MM.1S (cell line): ENCODE results near the gene EPHA5.

Experiments
- DNase-seq: peaks from one replicate; pipeline ENCODE4 v3.0.0-alpha.2; 2015
- H2AFZ ChIP-seq: fragments of 300-600 bp; sonication (generic); 2 replicates; pipeline ENCODE4 v1.6.0; 2016; ENCODE audit warnings: antibody characterized with exemption, low read length
- H3F3A ChIP-seq: fragments of 300-600 bp; sonication (generic); 2 replicates; pipeline ENCODE4 v1.6.1; 2016; ENCODE audit warnings: mild to moderate bottlenecking, antibody characterized with exemption, low read length, moderate library complexity, mixed read lengths; ENCODE audit not compliant: insufficient read depth
- H3K27ac ChIP-seq: fragments of 300-600 bp; sonication (generic); 2 replicates; pipeline ENCODE4 v1.5.1; 2016; ENCODE audit warnings: mild to moderate bottlenecking, low read length
- H3K27me3 ChIP-seq: fragments of 300-600 bp; sonication (generic); replicated peaks from 2 replicates; pipeline ENCODE4 v1.6.0; 2016; ENCODE audit warnings: low read length; ENCODE audit not compliant: insufficient read depth
- H3K36me3 ChIP-seq: fragments of 300-600 bp; sonication (generic); replicated peaks from 2 replicates; pipeline ENCODE4 v1.6.1; 2016; ENCODE audit warnings: mild to moderate bottlenecking, low read length, mixed read lengths; ENCODE audit not compliant: insufficient read depth
- H3K4me1 ChIP-seq: fragments of 300-600 bp; sonication (generic); 2 replicates; pipeline ENCODE4 v1.6.1; 2016; ENCODE audit warnings: low read length, mixed read lengths
- H3K4me2 ChIP-seq: fragments of 300-600 bp; sonication (generic); 2 replicates; pipeline ENCODE4 v1.6.0; 2016; ENCODE audit warnings: low read depth, low read length
- H3K4me3 ChIP-seq: fragments of 300-600 bp; sonication (generic); 2 replicates; pipeline ENCODE4 v1.5.1; 2016; ENCODE audit warnings: low read length, mixed read lengths
- H3K79me2 ChIP-seq: fragments of 300-600 bp; sonication (generic); 2 replicates; pipeline ENCODE4 v1.6.1; 2016; ENCODE audit warnings: mixed run types, low read length, mixed read lengths
- H3K9ac ChIP-seq: fragments of 300-600 bp; sonication (generic); 2 replicates; pipeline ENCODE4 v1.6.1; 2016; ENCODE audit warnings: low read length, mixed read lengths
- H3K9me2 ChIP-seq: fragments of 300-600 bp; sonication (generic); replicated peaks from 2 replicates; pipeline ENCODE4 v1.6.1; 2016; ENCODE audit warnings: mild to moderate bottlenecking, low read length, mixed read lengths; ENCODE audit not compliant: insufficient read depth
- H3K9me3 ChIP-seq: fragments of 300-600 bp; sonication (generic); replicated peaks from 2 replicates; pipeline ENCODE4 v1.6.1; 2016; ENCODE audit warnings: mild to moderate bottlenecking, low read length, mixed read lengths; ENCODE audit not compliant: insufficient read depth
- H4K20me1 ChIP-seq: fragments of 300-600 bp; sonication (generic); 2 replicates; pipeline ENCODE4 v1.6.1; 2016; ENCODE audit warnings: mild to moderate bottlenecking, low read length, moderate library complexity, mixed read lengths; ENCODE audit not compliant: insufficient read depth
- CTCF ChIP-seq: fragments of 300-600 bp; sonication (generic); IDR thresholded peaks from 2 replicates; pipeline ENCODE4 v1.5.1; 2016; ENCODE audit warnings: antibody characterized with exemption, low read length, mixed read lengths
- EZH2 ChIP-seq: fragments of 300-600 bp; sonication (generic); optimal IDR thresholded peaks from 2 replicates; pipeline ENCODE3; 2017; ENCODE audit warnings: low read depth, mild to moderate bottlenecking, antibody characterized with exemption, low read length, mixed read lengths
- EZH2phosphoT487 ChIP-seq: fragments of 300-600 bp; sonication (generic); IDR thresholded peaks from 2 replicates; pipeline ENCODE4 v1.6.1; 2018; ENCODE audit warnings: antibody characterized with exemption, low read length

EPHA5 gene

GRCh38 chr4:65341557-65341956 lies 328.7 kb downstream of the EPHA5 start:
- Histone ChIP-seq H3K27ac (no peak overlapping the region), H3K9me2 (no peaks in the 10 kb centered on the region), H3K9ac (no peak overlapping the region), H3K79me2 (no peaks in the 10 kb centered on the region), H3K4me1 (no peaks in the 10 kb centered on the region), H3K4me2 (no peak overlapping the region), H3F3A (no peaks in the 10 kb centered on the region), H3K36me3 (no peaks in the 10 kb centered on the region), H4K20me1 (no peaks in the 10 kb centered on the region), H3K4me3 (no peak overlapping the region), H3K27me3 (no peaks in the 10 kb centered on the region), H3K9me3 (no peaks in the 10 kb centered on the region), H2AFZ (no peak overlapping the region)
- no peak for DNase-seq
- no peak for TF ChIP-seq EZH2phosphoT487
- no peak for TF ChIP-seq EZH2
- no peak for TF ChIP-seq CTCF

- no peaks in the 10 kb centered on the region for H3K27me3 ChIP-seq
- no peak overlapping the region for H3K27ac ChIP-seq
- no peak for TF ChIP-seq EZH2phosphoT487
- TF ChIP-seq CTCF, result no peak
- no peak for TF ChIP-seq EZH2
Observed at GRCh38 chr4:65340382-65341109, 329.7 kb downstream of the EPHA5 start.

GRCh38 chr4:65337371-65337770 lies 332.9 kb downstream of the EPHA5 start:
- Histone ChIP-seq H3K4me2 (no peak overlapping the region), H3K27ac (no peak overlapping the region), H3K9me2 (no peaks in the 10 kb centered on the region), H3K4me1 (no peaks in the 10 kb centered on the region), H3K36me3 (no peaks in the 10 kb centered on the region), H3F3A (no peaks in the 10 kb centered on the region), H3K9ac (no peak overlapping the region), H3K79me2 (no peaks in the 10 kb centered on the region), H3K4me3 (no peak overlapping the region), H3K27me3 (no peaks in the 10 kb centered on the region), H4K20me1 (no peaks in the 10 kb centered on the region), H3K9me3 (no peaks in the 10 kb centered on the region), H2AFZ (no peak overlapping the region)
- no peak for TF ChIP-seq EZH2
- no peak for TF ChIP-seq EZH2phosphoT487
- no peak for TF ChIP-seq CTCF
- no peak for DNase-seq

More at GRCh38 chr4:65340382-65341109, 329.7 kb downstream of the EPHA5 start:
- H4K20me1 ChIP-seq, result no peaks in the 10 kb centered on the region
- H3K9me2 ChIP-seq, result no peaks in the 10 kb centered on the region
- no peak overlapping the region for H3K9ac ChIP-seq
- no peak overlapping the region for H2AFZ ChIP-seq
- H3K4me1 ChIP-seq, result no peaks in the 10 kb centered on the region
- H3F3A ChIP-seq, result no peaks in the 10 kb centered on the region
- no peaks in the 10 kb centered on the region for H3K36me3 ChIP-seq
- DNase-seq, result no peak
- H3K9me3 ChIP-seq, result no peaks in the 10 kb centered on the region
- no peaks in the 10 kb centered on the region for H3K79me2 ChIP-seq
- H3K4me2 ChIP-seq, result no peak overlapping the region
- no peak overlapping the region for H3K4me3 ChIP-seq
